ENCODE measurements around the gene TPGS2.
A peak's percentile ranks its signal among the peaks of the same experiment; 100 is the strongest.
"Not testable (repeated sequence)": the region's sequence is repeated elsewhere in the genome, so short reads cannot be mapped to it uniquely, and the experiment has no call there.

Gene TPGS2

GRCh38 chr18:36828630-36829361 lies at the start of gene TPGS2, which contains the start of gene KIAA1328:
Gene TPGS2 (minus strand): TSS chr18:36829002. CDS start chr18:36828767, 235 bp downstream.
Gene KIAA1328 (plus strand): TSS chr18:36829127. CDS start chr18:36829139, 12 bp downstream.
- DNase-seq (ENCODE audit: low read depth in 3 of 3) = peak; percentile 69 to 77 (median 74)

- not testable (repeated sequence) for DNase-seq (ENCODE audit: low read depth in 3 of 3)
Measured at GRCh38 chr18:36873826-36874225, 45.0 kb upstream of the TPGS2 start.

- no peak for DNase-seq (ENCODE audit: low read depth in 3 of 3)
Measured at GRCh38 chr18:36872329-36872728, 43.5 kb upstream of the TPGS2 start.

GRCh38 chr18:36871801-36872200 lies 43.0 kb upstream of the TPGS2 start:
- no peak for DNase-seq (ENCODE audit: low read depth in 3 of 3)

GRCh38 chr18:36867056-36867455 lies 38.3 kb upstream of the TPGS2 start:
- no peak for DNase-seq (ENCODE audit: low read depth in 3 of 3)

GRCh38 chr18:36862182-36862581 lies 33.4 kb upstream of the TPGS2 start:
- DNase-seq (ENCODE audit: low read depth in 3 of 3) = no peak

GRCh38 chr18:36856815-36857214 lies 28.0 kb upstream of the TPGS2 start:
- no peak for DNase-seq (ENCODE audit: low read depth in 3 of 3)

- no peak for DNase-seq (ENCODE audit: low read depth in 3 of 3)
Measured at GRCh38 chr18:36851202-36851590, 22.4 kb upstream of the TPGS2 start.

GRCh38 chr18:36850527-36851201 lies 21.9 kb upstream of the TPGS2 start:
- DNase-seq (ENCODE audit: low read depth in 3 of 3) = no peak

- DNase-seq (ENCODE audit: low read depth in 3 of 3) = no peak
Measured at GRCh38 chr18:36849288-36850006, 20.6 kb upstream of the TPGS2 start.

- no peak for DNase-seq (ENCODE audit: low read depth in 3 of 3)
Measured at GRCh38 chr18:36848609-36849008, 19.8 kb upstream of the TPGS2 start.

GRCh38 chr18:36843784-36844183 lies 15.0 kb upstream of the TPGS2 start:
- DNase-seq (ENCODE audit: low read depth in 3 of 3) = no peak

- DNase-seq (ENCODE audit: low read depth in 3 of 3) = no peak
Measured at GRCh38 chr18:36843199-36843598, 14.4 kb upstream of the TPGS2 start.

GRCh38 chr18:36839835-36840234 lies 11.0 kb upstream of the TPGS2 start:
- no peak for DNase-seq (ENCODE audit: low read depth in 3 of 3)

GRCh38 chr18:36835927-36836326 lies 7.1 kb upstream of the TPGS2 start:
- DNase-seq (ENCODE audit: low read depth in 3 of 3) = no peak

- DNase-seq (ENCODE audit: low read depth in 3 of 3) = no peak
Measured at GRCh38 chr18:36833120-36833519, 4.3 kb upstream of the TPGS2 start.

GRCh38 chr18:36831139-36831538 lies 2.3 kb upstream of the TPGS2 start:
- DNase-seq (ENCODE audit: low read depth in 3 of 3) = no peak

GRCh38 chr18:36830158-36830495 lies 1.3 kb upstream of the TPGS2 start:
- no peak for DNase-seq (ENCODE audit: low read depth in 3 of 3)

GRCh38 chr18:36829362-36830157 lies 758 bp upstream of the TPGS2 start:
- peak in 1 of 3 donors; percentile 9 for DNase-seq (ENCODE audit: low read depth in 3 of 3)

GRCh38 chr18:36828157-36828629 lies 609 bp downstream of the TPGS2 start:
- DNase-seq (ENCODE audit: low read depth in 3 of 3) = peak in 1 of 3 donors; percentile 1

GRCh38 chr18:36826556-36826955 lies 2.2 kb downstream of the TPGS2 start:
- DNase-seq (ENCODE audit: low read depth in 3 of 3) = no peak

GRCh38 chr18:36825526-36825925 lies 3.3 kb downstream of the TPGS2 start:
- no peak for DNase-seq (ENCODE audit: low read depth in 3 of 3)
